Keratinocyte (primary cell): ENCODE results near the gene DNAH10. TPM values are rescaled to one million over a fixed set of nuclear protein-coding genes. Genes with fewer than 3 reads are reported as not detected.

Experiments
- DNase-seq: peaks from one replicate; pipeline ENCODE4 v3.0.0-alpha.2; 2011; ENCODE audit warnings: low read depth, missing footprints, low spot score
- FAIRE-seq: peaks from 2 replicates; lab custom pipeline; 2011; peaks lifted over from hg19 to GRCh38; lab: Jason Lieb, UNC
- H2AFZ ChIP-seq: 2 replicates; pipeline ENCODE4 v1.6.0; 2012; ENCODE audit warnings: low read length, control low read depth, inconsistent platforms; ENCODE audit not compliant: control insufficient read depth
- H3K27ac ChIP-seq: 2 replicates; pipeline ENCODE4 v1.5.1; 2011; ENCODE audit warnings: low read length; ENCODE audit not compliant: control insufficient read depth, insufficient read depth
- H3K27me3 ChIP-seq: 3 replicates; pipeline ENCODE4 v1.6.0; 2011; ENCODE audit warnings: low read length; ENCODE audit not compliant: control insufficient read depth, insufficient read depth; ENCODE audit errors: extremely low read depth
- H3K36me3 ChIP-seq, 2 experiments: 2 replicates in 1 of 2; 3 replicates in 1 of 2; pipeline ENCODE4 v1.5.1; 2011; ENCODE audit warnings: low read length in 2 of 2, mild to moderate bottlenecking in 1 of 2; ENCODE audit not compliant: control insufficient read depth in 2 of 2, insufficient read depth in 2 of 2; ENCODE audit errors: extremely low read depth in 1 of 2
- H3K4me1 ChIP-seq: 3 replicates; pipeline ENCODE4 v1.5.1; 2011; ENCODE audit warnings: low read length; ENCODE audit not compliant: control insufficient read depth, insufficient read depth; ENCODE audit errors: extremely low read depth
- H3K4me2 ChIP-seq: 3 replicates; pipeline ENCODE4 v1.6.0; 2011; ENCODE audit warnings: low read depth, low read length; ENCODE audit not compliant: control insufficient read depth, insufficient read depth; ENCODE audit errors: extremely low read depth
- H3K4me3 ChIP-seq, 3 experiments: fragments of 200-600 bp in 1 of 3; sonication (generic) in 1 of 3; 2 replicates in 2 of 3; 3 replicates in 1 of 3; pipeline ENCODE4 v1.5.1; 2011 to 2016; ENCODE audit warnings: low read length in 3 of 3, mild to moderate bottlenecking in 3 of 3, control low read depth in 2 of 3, inconsistent platforms in 1 of 3, low read depth in 1 of 3, mixed read lengths in 1 of 3, mixed run types in 1 of 3, moderate library complexity in 1 of 3; ENCODE audit not compliant: control insufficient read depth in 2 of 3, insufficient read depth in 2 of 3; ENCODE audit errors: extremely low read depth in 1 of 3
- H3K79me2 ChIP-seq: 2 replicates; pipeline ENCODE4 v1.6.0; 2012; ENCODE audit warnings: low read length; ENCODE audit not compliant: control insufficient read depth, insufficient read depth
- H3K9ac ChIP-seq: 3 replicates; pipeline ENCODE4 v1.6.0; 2011; ENCODE audit warnings: low read length; ENCODE audit not compliant: control insufficient read depth, insufficient read depth; ENCODE audit errors: extremely low read depth
- H3K9me1 ChIP-seq: 3 replicates; pipeline ENCODE4 v1.6.0; 2011; ENCODE audit warnings: low read length; ENCODE audit not compliant: control insufficient read depth, insufficient read depth; ENCODE audit errors: extremely low read depth
- H3K9me3 ChIP-seq: 2 replicates; pipeline ENCODE4 v1.5.1; 2012; ENCODE audit warnings: low read depth, low read length; ENCODE audit not compliant: control insufficient read depth
- H4K20me1 ChIP-seq: 3 replicates; pipeline ENCODE4 v1.6.0; 2011; ENCODE audit warnings: low read length; ENCODE audit not compliant: control insufficient read depth, insufficient read depth; ENCODE audit errors: extremely low read depth
- CTCF ChIP-seq, 3 experiments: IDR thresholded peaks in 1 of 3; conservative IDR thresholded peaks in 1 of 3; optimal IDR thresholded peaks in 1 of 3; 2 replicates in 2 of 3; 3 replicates in 1 of 3; pipeline versions ENCODE3 to v1.5.1; 2011; ENCODE audit warnings: low read length in 3 of 3, mild to moderate bottlenecking in 3 of 3, moderate library complexity in 2 of 3, control low read depth in 1 of 3, inconsistent platforms in 1 of 3; ENCODE audit not compliant: insufficient read depth in 2 of 3; ENCODE audit errors: extremely low read depth in 1 of 3
- EZH2 ChIP-seq: IDR thresholded peaks from one replicate; pipeline ENCODE4 v1.6.1; 2012; ENCODE audit warnings: inconsistent platforms, mild to moderate bottlenecking, low read length, moderate library complexity
- dilution Hi-C: fragments of 300-500 bp; cut with MboI; formaldehyde crosslinking; loops from one replicate; pipeline ENCODE4 v1.7.0; 2020; ENCODE audit warnings: low sequenced_read_pairs; ENCODE audit not compliant: extremely low pct_ligation_motif_present
- polyA plus RNA-seq, 5 experiments: library from polyadenylated mRNA; depleted of rRNA in 3 of 5; stranded (reverse) in 3 of 5; stranded (forward) in 1 of 5; unstranded in 1 of 5; fragments of >200 nt; gene quantifications; 1 replicate in 1 of 5; 2 replicates in 3 of 5; 3 replicates in 1 of 5; pipeline versions ENCODE4 v1.2.1 to v1.2.3, GENCODE V29; 2011 to 2012; ENCODE audit warnings: missing spikeins in 2 of 5, low read depth in 1 of 5, low replicate concordance in 1 of 5

The DNAH10 gene
- polyA plus RNA-seq, 1 donor (not counting 4 experiments of a cell fraction or from before 2014, with no cell fraction given) = 0.08 TPM

GRCh38 chr12:123951467-123951866 is 189.4 kb downstream of the DNAH10 start:
- FAIRE-seq = no peak
- DNase-seq = no peak
- dilution Hi-C loops = no loop called here

GRCh38 chr12:123952037-123952436 is 189.9 kb downstream of the DNAH10 start:
- FAIRE-seq (no peak), DNase-seq (no peak)
- no peaks in the 10 kb centered on the region for H3K27me3 ChIP-seq
- H3K9me3 ChIP-seq = no peaks in the 10 kb centered on the region
- H3K4me1 ChIP-seq = no peaks in the 10 kb centered on the region
- H3K4me3 ChIP-seq = no peak overlapping the region
- H2AFZ ChIP-seq = no peak overlapping the region
- H3K4me2 ChIP-seq = no peak overlapping the region
- H3K9ac ChIP-seq = no peak overlapping the region
- H3K36me3 ChIP-seq = peaks cover 0 to 2% of the 10 kb centered on the region in 2 experiments
- TF ChIP-seq EZH2 = no peak
- TF ChIP-seq CTCF (optimal IDR thresholded peaks at IDR 0.05 in 1 of 3, IDR thresholded peaks at IDR 0.05 in 1 of 3, conservative IDR thresholded peaks at IDR 0.05 in 1 of 3; ENCODE audit: extremely low read depth in 1 of 3, insufficient read depth in 2 of 3, low read length in 3 of 3) = no peak
- H3K9me1 ChIP-seq = no peaks in the 10 kb centered on the region
- H3K27ac ChIP-seq = no peak overlapping the region
- no peaks in the 10 kb centered on the region for H3K79me2 ChIP-seq
- dilution Hi-C loops = no loop called here
- H4K20me1 ChIP-seq = peaks cover 3% of the 10 kb centered on the region

More at GRCh38 chr12:123951467-123951866, 189.4 kb downstream of the DNAH10 start:
- Histone ChIP-seq H3K9me1 (no peaks in the 10 kb centered on the region), H3K79me2 (no peaks in the 10 kb centered on the region), H3K36me3 (peaks cover 0 to 2% of the 10 kb centered on the region in 2 experiments), H3K27me3 (no peaks in the 10 kb centered on the region), H4K20me1 (peaks cover 3% of the 10 kb centered on the region), H3K9ac (no peak overlapping the region), H3K4me2 (no peak overlapping the region), H3K27ac (no peak overlapping the region), H3K9me3 (no peaks in the 10 kb centered on the region), H2AFZ (no peak overlapping the region), H3K4me1 (no peaks in the 10 kb centered on the region), H3K4me3 (no peak overlapping the region)
- TF ChIP-seq EZH2 (no peak), CTCF (optimal IDR thresholded peaks at IDR 0.05 in 1 of 3, IDR thresholded peaks at IDR 0.05 in 1 of 3, conservative IDR thresholded peaks at IDR 0.05 in 1 of 3; ENCODE audit: extremely low read depth in 1 of 3, insufficient read depth in 2 of 3, low read length in 3 of 3) (no peak)
